HG03342 (cell line): ENCODE results near the gene HHIP.

Source experiments
- ATAC-seq: cut with Tn5 transposase; IDR thresholded peaks from one replicate; pipeline ENCODE4 v1.9.1; 2021; ENCODE audit warnings: mild to moderate bottlenecking, moderate library complexity; ENCODE audit not compliant: unreplicated experiment

The HHIP gene

DNA sequence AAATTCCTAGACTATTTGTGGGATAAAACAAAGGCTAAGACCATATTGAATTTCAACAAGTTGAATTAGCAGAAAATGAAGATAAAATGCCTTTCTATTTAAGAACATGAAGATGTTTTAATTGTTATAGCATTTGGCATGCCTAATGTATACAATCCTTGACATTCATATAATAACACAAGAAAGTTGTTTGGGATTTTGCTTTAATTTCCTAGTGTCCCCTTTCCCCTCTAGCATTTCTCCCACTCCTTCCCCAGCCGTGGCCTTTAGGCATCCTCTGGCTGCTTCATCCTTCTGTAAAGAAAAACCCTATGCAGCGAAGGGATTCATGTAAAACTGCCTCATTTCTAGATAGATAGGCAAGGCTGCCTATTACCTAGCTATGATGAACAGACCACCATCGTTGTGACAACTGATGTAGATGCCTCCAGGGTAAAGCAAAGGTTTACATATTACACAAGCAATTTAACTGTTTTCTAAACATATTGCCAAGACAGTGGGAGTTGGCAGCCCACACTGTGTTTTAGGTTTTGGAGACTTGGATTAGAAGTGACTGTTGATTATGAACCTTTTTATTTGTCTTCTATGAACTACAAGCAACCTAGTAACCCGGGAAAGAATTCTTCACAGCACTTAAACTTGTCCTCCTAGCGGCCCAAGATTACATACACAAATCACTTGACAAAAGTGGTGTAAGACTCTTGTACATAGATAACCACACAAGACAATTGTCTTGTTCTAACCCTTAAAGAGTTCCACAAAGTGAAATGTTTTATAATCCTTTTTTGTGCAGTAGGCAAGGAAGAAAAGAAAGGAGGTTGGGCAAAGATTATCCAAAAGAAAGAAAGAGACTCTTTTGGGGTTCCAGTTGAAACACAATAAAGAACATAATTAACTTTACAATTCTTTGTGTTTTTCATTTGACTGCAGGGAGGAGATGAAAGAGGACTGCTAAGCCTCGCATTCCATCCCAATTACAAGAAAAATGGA is 59.9 kb downstream of the HHIP start:
- ATAC-seq, result no peak

DNA sequence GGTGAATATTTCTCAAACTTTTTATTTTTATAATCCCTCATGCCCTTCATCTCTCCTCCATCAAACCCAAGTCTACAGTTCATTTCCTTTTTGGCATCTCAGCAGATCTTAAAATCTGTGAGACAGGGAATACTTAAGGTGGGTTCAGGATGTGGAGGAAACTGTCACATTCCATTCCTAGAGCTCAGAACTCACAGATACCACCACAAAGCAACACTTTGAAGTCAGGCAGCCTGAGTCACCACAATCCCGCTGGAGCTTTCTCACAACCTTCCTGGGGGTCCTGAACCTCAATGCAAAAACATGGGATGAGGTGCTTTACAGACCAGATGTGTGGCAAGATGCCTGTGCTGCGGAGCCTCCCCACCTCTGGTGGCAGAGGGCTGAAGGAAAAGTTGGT is 63.2 kb downstream of the HHIP start:
- ATAC-seq, result no peak

DNA sequence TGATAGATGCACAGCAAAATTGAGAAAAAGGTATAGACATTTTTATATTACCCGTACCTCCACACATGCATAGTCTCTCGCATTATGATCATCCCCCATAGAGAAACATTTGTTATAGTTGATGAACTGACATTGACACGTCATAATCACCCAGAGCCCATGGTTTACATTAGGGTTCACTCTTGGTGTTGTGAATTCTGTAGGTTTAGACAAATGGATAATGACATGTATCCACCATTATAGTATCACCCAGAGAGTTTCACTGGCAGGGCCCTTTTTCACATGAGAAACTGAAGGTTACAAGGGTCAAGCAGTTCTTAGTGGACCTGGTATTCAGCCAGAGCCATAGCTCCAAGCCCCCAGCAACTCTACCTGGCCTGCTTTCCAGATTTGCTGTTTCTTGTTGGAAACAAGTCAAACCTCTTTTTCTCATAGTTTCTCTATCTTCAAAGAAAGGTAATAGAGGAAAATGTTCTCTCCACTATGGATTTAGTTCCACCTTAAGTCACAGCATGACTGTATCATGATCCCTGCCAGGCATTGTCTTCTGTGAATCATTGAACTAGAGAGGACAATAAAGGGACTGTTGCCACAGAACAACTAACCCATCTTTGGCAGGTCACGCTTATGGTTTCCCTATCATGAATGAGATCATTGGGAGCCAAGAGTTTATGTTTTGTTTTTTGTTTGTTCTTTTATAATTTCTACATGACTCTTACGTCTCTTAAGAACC is 64.0 kb downstream of the HHIP start:
- no peak for ATAC-seq

DNA sequence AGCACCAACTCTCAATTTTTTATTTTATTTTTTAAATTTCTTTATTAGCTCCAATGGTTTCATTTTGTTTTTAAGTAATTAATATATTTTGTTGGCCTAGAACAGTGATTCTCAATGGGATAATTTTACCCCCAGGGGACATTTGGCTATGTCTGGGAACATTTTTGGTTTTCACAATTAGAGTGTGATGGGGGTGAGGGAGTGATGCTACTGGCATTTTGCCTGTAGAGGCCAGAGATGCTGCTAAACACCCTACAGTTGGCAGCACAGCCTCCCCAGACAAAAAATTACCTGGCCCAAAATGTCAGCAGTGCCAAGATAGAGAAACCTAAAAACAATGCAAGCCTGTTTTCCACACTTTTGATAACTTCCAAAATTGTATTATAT is 64.6 kb downstream of the HHIP start:
- ATAC-seq, result no peak

DNA sequence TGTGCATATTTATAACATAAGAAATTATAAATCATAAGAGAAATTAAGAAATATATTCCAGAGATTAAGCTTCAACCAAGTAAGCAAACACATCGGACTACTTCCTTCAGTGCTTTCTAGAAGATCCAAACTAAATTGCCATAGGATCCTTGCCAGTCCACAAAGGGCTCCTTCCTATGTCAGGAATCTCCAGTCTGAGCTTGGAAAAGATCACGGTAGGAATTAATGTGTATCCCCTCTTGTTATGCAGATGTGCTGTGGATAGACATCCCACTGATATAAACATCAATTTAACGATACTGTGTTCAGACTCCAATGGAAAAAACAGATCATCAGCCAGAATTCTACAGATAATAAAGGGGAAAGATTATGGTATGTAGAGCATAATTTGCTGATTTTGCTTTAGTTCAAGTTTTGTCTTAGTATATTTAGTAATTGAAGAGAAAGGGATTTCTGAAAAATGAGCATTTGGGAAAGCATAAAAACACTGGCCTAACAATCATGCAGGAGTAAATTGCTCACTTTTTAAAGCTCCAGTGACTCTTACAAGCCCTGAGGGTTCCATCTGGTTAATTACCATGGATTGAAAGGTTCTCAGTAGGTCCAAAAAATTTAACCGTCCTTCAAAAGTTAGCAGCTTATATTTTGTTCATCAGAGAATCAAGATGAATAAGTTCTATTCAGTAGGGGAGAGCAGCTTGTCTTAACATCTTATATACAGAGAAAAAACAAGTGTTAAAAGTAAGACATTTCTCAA is 65.9 kb downstream of the HHIP start:
- no peak for ATAC-seq

DNA sequence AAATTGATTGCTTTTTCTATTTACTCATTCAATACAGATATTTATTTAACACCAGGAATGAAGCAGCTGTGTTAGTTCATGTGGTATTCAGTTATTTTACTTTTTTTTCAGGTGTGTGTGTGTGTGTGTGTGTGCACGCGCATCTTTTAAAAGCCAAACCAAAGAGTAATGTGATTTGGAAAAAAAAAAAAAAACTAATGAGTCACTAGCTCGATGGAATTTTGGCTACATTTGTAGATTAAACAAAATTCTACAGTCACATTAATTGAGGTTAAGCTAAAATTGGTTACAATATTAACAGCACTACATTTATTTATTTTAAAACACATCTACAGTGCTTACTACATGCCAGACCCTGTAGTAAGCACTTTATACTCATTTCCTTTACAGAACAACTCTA is 66.8 kb downstream of the HHIP start:
- no peak for ATAC-seq

DNA sequence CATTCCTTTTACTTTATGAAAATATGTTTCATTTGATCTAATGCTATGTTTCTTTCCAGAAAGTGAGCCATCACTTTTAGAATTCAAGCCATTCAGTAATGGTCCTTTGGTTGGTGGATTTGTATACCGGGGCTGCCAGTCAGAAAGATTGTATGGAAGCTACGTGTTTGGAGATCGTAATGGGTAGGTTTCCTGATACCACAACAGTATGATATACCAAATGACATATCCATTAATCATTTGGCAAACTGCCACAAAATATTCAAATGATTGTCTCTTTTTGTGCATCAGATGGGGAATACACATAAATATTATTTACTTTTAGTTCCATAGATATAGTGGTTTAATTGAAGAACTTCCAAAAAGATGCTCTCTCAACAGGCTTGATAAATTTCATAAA is 68.2 kb downstream of the HHIP start:
- ATAC-seq, result no peak

DNA sequence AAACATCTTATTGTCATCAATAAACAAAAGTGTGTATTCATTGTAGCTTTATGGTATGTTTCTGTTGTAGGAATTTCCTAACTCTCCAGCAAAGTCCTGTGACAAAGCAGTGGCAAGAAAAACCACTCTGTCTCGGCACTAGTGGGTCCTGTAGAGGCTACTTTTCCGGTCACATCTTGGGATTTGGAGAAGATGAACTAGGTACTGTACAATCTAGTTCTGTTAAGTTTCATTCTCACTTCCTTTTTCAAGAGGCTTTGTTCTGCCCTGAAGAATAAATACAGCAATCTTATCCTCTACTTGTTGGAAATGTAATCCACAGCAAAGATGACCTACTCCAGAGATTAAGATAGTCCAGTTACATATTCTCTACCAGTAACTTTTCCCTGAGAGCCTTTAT is 69.3 kb downstream of the HHIP start:
- ATAC-seq, result no peak

DNA sequence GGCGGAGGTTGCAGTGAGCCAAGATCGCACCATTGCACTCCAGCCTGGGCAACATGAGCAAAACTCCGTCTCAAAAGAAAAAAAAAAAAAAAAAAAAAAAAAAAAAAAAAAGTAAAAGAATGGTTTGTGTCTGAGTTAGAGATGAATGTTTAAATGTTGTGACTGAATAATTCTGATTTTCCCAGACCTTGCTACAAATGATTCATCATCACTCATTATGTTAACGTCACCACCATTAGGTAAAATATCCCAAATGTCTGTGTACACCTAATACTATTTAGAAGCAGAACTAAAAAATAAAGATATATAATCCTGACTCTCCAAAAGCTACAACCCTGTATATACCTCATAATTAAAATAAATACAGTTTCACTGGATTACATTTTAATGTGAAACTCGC is 70.8 kb downstream of the HHIP start:
- no peak for ATAC-seq

DNA sequence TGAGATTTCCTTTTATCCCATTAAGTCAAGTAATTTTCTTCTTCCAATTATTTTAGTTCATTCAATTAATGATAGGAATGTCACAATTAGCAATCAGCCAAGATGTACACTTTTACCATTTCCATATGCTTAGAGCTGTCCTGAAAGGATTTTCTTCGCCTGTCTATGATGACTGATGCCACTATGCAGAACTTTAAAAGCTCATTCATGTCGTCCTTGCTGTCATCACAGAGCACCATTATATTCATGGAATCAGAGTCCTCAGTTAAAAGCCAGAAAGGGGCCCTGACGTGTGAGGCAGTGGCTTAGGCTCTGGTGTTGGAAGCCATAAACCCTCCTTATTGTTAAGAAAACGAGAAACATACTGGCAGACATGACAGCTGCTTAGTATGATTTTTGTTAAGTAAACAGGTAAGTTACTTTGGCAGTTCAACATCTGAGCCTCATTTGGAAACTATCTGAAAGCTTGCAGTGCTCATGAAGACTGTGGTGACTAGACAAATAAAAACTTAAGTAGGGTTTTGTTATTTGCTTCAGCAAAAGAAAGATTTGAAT is 73.1 kb downstream of the HHIP start:
- ATAC-seq, result no peak

DNA sequence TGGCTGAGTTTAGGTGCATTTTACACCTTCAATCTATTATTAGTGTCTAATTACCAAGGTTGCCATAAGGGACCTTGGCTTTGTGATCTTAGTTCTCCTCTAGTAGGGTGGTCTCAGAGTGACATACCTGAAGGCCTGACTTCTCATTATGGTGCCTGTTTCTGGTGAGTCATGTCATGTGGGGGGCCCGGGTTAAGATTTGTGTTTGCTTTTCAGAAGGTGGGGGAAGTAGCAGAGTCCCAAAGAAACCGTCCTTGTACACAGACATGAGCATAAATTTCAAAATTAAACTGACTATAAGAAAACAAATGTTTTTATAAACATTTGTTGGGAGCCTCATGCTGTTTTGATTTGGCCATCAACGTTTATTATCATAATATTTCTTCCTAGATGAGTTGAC is 74.5 kb downstream of the HHIP start:
- no peak for ATAC-seq

DNA sequence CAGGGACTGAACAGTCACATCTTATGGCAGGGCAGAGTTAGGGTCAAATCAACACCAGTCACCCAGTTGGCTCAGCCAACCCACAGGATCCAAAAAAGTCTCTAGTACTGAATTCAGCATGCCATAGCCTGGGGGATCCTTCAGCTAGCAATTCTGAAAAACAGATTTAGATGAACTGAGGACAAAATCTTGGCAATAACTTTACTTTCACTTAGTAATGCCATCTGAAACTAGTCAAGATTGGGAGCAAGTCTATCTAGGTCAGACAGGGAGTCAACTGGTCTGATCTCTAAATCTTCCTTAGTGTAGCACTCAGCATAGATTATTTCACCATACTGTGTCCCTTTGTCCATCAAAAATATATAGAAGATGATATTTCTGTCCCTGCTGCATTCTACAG is 76.0 kb downstream of the HHIP start:
- ATAC-seq, result no peak

DNA sequence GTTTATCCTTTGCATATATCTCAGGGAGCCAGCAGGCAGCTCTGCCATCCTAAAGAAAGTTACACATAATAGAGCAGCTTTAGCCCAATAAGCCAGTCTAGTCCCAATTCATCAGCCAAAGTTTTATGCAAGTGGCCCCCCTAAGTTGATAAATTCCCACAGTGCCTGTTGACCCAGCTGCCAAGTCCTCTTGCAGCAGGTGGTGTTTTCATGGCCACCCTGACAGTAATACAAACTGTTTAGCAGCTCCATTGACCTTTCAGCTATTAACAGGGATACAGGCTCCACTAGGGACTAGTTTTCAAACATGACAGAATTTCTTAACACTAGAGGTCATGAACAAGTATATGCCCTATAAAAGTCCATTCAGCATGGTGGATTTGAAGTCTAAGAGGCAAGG is 77.5 kb downstream of the HHIP start:
- ATAC-seq, result no peak

DNA sequence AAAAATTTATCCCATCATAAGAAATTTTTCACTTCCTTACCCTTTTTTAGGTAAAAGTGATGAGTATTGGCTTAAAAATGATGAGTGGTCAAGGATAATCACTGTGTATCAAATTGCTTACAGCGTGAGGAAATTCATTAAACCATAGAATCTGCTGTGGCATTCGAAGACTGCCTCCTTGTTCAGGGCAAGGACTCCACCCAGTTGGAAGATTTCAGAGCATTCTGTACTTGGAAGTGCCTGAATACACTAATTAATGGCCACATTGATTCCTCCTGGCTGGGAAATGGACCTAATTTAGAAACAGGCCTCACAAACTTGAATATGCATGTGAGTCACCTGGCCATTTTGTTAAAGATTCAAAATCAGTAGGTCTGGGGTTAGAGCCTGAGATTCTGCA is 83.2 kb downstream of the HHIP start:
- no peak for ATAC-seq

DNA sequence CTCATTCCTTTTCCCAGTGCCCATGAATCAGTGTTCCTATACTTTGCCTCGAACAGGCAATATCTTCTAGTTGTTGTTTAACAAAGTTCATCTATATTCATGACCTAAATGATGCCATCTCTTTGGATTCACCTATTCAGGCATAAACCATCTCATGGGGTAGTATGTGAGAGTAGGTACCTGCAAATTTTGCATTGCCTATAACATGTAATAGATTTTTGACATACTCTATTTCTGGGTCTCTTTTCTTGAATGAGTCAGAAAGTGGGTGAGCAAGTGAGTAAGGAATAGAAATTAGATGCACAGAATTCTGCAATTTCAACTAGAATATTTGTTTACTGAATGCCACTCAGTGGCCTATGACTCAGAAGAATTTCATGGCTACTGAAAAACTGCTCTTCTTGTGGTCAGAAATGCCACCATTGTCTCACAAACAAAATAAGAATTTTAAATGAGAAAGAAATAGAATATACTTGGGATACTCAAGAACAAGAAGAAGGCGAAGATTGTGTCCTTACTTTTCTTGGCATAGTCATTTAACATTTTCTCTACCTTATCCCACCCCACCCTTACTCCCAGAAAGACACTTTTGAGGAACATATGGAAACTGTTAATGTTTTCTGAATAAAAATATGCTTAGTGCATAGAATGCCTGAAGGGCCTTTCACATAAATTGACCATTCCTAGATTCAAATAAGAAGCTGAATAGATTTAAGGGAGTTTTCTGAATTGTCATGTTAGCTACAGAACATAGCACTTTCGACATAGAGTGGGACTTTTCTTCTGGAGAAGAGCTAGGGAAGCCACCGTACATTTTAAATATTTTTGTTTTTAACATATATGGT is 86.8 kb downstream of the HHIP start:
- no peak for ATAC-seq

DNA sequence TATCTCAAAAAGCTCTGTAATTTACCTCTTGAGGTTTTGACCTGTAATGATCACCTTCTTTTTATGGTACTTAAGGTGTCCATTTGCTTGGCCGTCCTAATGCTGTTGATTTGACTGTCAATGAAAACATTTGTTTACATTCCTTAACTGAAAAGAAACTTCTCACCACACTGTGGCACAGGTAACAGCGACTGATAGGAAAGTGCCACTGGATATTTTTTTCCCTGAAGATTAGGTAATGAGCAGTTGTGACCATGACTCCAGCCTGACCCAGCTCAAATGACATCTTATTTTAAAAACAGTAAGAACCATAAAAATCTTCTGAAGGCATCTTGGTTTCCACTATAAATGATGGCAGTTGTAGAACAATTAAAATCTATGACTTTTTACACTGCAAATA is 87.6 kb downstream of the HHIP start:
- no peak for ATAC-seq

DNA sequence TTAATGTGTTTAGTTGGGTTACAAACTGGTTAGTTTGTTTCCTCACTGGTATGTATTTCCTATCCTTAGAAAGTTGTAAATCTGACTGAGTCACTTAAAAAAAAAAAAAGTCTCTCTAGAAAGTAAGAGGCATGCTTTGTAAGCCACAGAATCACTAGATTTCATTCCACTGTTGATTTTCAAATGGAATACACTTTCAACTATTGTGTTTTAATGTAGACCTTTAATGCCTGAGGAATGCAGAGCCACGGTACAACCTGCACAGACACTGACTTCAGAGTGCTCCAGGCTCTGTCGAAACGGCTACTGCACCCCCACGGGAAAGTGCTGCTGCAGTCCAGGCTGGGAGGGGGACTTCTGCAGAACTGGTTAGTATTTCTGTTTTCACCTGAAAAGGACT is 88.6 kb downstream of the HHIP start:
- ATAC-seq, result no peak

DNA sequence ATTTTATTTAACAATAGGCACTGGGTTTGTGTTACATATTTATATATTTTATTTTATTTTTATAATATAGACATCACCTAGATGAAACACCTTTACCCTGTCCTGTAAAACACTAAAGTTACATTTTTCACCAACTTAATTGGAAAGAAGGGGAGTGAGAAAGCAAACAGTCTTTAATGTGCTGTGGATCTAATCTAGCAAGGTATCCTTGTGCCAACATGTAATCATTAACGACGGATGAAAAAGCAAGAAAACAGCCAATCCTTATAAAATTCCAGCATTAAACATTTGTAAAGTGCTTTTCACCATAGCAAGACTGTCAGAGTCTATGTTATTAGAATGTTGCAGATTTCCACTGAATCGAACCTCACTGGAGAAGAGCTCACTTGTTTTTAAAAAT is 92.7 kb downstream of the HHIP start:
- no peak for ATAC-seq

DNA sequence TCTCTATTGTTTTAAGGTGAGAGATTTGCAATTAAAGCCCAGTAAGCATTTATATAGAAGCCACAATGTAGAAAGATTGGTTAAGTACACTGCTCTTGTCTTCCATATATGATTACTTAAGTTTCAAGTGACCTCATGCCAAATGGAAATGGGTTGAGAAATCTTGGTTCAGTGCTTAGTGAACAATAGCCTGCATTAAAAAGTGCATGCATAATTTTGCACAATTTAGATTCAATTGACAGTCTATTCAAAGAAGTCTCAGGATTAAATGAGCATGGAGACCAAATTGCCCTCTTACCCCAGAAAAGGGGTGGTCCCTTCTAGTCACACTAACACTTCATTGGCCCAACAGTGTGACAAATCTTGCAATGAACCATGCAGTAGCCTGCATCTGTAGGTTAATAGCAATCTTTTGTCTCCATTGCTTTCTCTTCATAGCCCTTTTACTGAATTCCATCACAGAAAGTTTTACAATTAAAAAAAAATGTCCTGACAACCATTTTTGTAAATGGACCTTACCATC is 93.6 kb downstream of the HHIP start:
- no peak for ATAC-seq

DNA sequence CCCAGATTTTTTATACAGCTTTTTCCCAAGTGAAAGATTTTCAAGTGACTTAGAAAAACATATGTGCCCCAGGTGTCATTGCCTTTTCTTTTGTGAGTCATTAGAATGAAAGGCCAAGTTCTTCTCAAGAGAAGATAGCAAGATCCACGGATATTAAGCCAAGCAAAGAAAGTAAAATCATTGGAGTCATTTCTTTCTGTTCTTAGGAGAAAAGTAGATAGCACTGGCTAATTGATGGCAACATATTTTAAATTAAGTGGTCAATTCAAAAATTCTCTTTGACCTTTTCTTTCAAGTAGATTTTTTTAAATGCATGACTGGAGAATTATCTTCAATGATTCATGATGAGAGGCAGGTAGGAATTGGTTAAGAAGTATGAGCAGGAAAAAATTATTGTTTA is 94.4 kb downstream of the HHIP start:
- ATAC-seq, result no peak
